ENCODE results near the gene DFFB.

- TF ChIP-seq, protein P1, sequence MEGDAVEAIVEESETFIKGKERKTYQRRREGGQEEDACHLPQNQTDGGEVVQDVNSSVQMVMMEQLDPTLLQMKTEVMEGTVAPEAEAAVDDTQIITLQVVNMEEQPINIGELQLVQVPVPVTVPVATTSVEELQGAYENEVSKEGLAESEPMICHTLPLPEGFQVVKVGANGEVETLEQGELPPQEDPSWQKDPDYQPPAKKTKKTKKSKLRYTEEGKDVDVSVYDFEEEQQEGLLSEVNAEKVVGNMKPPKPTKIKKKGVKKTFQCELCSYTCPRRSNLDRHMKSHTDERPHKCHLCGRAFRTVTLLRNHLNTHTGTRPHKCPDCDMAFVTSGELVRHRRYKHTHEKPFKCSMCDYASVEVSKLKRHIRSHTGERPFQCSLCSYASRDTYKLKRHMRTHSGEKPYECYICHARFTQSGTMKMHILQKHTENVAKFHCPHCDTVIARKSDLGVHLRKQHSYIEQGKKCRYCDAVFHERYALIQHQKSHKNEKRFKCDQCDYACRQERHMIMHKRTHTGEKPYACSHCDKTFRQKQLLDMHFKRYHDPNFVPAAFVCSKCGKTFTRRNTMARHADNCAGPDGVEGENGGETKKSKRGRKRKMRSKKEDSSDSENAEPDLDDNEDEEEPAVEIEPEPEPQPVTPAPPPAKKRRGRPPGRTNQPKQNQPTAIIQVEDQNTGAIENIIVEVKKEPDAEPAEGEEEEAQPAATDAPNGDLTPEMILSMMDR (conservative IDR thresholded peaks at IDR 0.05 in 1 of 2, IDR thresholded peaks at IDR 0.05 in 1 of 2; ENCODE audit: low read depth in 1 of 2, low read length in 2 of 2): no peak
- TF ChIP-seq EZH2 (IDR thresholded peaks at IDR 0.05; ENCODE audit: low read length, missing control alignments): no peak
Measured at GRCh38 chr1:3820316-3820715, 37.0 kb upstream of the DFFB start.

Measured in fibroblast of lung (primary cell).